Measurements from ENCODE around the gene MICAL3.
"Not testable (repeated sequence)": the region's sequence is repeated elsewhere in the genome, so short reads cannot be mapped to it uniquely, and the experiment has no call there.

MICAL3 gene

DNA sequence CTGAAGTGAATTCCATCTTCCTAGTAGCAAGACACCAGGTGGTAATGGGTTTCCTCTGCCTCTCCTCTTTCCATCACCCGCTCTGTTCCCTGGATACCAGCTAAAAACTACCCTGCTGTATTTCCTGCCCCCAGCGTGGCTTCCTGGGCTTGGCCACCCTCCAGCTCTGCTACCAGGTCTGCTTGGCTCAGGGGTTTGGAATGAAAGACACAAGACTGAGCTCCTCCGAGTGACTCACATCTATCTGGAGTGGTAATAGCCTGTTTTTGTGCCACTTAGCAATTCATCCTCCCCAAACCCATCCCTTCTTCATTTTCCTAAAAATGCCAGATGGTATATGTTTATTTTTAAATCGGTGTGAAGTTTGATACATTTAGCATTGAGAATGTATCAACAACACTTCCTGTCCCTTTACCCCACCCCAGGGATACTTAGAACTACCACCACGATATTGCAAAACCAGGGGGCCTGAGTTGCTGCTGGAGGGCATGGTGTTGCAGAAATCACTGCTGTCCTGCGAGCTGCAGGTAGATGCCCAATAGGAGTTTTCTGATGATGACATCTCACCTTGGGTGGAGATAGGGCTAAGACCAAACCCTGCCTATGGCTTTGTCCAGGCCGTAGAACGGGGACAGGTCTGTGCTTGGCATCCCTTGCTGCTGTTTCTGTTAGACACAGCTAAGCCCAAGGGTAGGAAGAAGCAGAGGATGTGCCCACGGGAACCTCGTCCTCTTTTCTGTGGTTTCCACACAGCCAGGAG lies 7.5 kb upstream of the MICAL3 start:
- peak; percentile 96 for DNase-seq (ENCODE audit: low read depth)

DNA sequence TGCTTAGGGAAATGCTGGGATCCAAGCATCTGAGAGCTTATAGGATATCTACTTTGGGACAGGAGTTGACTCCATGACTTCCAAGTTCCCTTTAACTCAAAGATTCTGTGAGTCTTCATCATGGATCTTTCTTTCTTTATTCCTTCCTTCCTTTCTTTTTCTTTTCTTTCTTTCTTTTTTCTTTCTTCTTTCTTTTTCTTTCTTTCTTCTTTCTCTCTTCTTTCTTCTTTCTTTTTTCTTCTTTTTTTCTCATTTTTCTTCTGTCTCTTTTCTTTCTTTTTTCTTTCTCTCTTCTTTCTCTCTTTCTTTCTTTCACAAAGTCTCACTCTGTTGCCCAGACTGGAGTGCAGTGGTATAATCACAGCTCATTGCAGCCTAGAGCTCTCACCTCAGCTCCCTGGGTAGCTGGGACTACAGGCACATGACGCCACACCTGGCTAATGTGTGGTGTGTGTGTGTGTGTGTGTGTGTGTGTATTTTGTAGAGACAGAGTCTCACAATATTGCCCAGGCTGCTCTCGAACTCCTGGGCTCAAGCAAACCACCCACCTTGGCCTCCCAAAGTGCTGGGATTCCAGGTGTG lies 5.4 kb upstream of the MICAL3 start:
- no peak for DNase-seq (ENCODE audit: low read depth)

- no peak for DNase-seq (ENCODE audit: low read depth)
Observed at GRCh38 chr22:18028817-18029527, 4.6 kb upstream of the MICAL3 start.

DNA sequence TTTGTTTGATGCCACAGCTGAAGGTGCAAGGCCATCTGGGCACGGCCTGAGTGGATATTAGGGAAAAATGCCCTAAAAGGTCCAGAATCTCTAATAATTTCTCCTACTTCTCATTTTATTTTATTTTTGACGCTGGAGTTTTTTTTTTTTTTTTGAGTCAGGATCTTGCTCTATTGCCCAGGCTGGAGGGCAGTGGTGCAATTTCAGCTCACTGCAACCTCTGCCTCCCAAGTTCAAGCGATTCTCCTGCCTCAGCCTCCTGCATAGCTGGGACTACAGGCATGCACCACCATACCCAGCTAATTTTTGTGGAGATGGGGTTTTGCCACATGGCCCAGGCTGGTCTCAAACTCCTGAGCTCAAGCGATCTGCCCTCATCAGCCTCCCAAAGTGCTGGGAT lies 1.5 kb upstream of the MICAL3 start:
- not testable (repeated sequence) for DNase-seq (ENCODE audit: low read depth)

GRCh38 chr22:18024956-18025720 lies 777 bp upstream of the MICAL3 start:
- DNase-seq (ENCODE audit: low read depth) = no peak

DNA sequence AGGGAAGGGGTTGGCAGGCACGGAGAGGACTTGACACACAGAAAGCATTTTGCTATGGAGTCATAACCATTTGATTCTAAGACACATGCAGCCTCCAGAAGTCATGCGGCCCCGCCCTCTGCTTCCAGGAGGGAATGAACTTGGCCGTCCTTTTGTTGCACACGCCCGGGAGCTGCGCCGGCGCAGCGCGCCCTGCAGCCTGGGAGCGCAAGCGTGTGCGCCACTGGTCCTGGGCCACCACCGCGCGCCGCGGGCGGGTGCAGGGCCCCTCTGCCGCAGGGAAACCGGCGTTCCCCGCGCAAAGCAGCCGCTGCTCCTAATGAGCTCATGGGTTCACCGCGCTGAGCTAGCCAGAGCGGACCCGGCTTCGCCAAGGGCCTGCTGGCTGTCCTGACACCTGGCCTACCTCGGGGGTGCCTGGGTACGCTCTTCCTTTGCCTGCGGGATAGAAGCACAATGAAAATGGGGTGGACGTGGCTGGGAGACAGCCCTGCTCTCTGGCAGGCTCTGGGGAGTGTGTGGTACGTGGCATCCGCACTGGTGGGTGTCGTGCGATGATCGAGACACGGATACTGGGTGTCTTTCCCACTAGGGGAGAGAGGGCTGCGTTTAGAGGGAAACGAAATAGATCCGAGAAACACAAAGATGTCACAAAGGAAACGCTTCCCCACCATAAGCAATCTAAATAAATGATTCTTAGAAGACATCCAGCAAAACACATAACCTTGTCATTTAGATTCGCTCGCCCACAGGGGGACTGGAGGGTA lies 669 bp downstream of the MICAL3 start:
- DNase-seq (ENCODE audit: low read depth) = no peak

GRCh38 chr22:18022876-18023275 lies 1.5 kb downstream of the MICAL3 start:
- DNase-seq (ENCODE audit: low read depth) = no peak

DNA sequence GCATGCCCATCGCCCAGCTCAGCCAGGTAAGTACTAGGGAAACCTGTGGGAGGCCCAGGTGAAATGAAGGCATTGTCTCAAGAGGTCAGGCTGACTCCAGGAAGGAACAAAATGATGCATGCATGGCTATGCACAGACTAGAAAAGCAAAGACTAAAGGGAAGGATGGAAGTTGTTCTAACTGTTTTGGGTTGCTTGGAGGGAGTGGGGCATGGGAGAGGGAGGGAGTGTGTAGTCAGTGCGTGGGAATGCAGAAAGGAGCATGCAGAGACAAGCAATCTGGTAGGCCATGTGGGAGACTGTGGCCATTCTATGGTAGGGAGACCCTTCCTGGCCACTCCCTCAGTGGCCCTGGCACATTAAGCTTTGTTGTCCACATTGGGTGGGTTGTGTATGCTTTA lies 2.9 kb downstream of the MICAL3 start:
- no peak for DNase-seq (ENCODE audit: low read depth)

DNA sequence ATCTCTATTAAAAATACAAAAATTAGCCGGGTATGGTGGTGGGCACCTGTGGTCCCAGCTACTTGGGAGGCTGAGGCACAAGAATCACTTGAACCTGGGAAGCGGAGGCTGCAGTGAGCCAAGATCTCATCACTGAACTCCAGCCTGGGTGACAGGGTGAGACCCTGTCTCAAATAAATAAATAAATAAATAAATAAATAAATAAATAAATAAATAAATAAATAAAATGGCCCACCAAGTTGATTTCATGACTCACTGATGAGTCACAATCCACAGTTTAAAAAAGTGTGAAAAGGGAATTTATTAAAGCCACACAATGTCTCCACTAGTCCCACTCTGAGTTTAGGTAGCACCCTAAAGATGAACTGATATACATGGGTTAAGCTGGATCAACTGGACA lies 3.6 kb downstream of the MICAL3 start:
- DNase-seq (ENCODE audit: low read depth) = not testable (repeated sequence)

DNA sequence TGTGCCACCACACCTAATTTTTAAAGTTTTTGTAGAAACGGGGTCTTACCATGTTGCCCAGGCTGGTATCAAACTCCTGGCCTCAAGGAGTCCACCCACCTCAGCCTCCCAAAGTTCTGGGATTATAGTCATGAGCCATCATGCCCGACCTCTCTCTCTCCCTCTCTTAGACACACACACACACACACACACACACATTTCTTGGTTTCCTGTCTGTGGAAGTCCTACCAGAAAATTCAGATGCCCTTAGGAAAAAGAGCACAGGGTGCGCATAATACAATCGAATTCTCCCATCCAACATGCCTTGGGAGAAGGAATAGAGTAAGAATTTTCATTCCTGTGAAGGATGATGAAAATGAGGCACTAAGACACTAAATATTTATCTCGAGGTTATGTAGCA lies 10.4 kb downstream of the MICAL3 start:
- DNase-seq (ENCODE audit: low read depth) = no peak

DNA sequence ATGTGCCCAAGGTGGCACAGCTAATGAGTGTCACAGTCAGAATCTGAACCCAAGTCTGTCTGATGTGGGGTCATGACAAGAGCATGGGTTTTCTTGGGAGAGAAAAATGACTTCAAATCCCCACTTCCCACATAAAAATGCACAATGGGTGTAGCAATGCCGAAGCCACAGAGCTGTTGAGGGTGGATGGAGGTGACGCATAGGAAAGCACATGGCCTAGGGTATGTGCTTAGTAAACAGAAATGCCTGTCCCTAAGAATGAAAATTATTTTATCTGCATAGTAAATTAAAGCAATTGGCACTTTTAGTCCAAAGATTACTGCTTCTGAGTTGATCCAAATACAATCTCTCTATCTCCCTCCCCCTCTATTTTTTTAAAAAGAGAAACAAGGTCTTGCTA lies 10.9 kb downstream of the MICAL3 start:
- DNase-seq (ENCODE audit: low read depth) = no peak

DNA sequence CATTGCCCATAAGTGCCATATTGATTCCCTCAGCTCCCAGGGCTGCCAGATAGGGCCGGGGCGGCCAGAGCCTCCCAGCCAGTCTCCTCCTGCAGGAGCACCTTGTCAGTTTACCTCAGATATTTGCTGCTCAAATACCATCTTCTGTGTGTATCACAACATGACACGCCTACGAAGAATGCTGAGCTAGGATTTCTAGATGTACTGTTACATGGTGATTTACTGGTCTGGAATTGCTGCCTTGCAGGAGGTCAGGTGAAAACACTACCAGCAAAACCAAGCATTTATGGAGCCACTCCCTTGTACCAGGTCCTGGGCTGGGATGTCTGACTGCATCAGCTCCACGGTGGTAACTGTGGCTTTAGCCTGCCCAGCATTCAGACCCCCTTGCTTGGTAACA lies 11.8 kb downstream of the MICAL3 start:
- DNase-seq (ENCODE audit: low read depth) = no peak

GRCh38 chr22:18010266-18010665 lies 14.1 kb downstream of the MICAL3 start:
- no peak for DNase-seq (ENCODE audit: low read depth)

- no peak for DNase-seq (ENCODE audit: low read depth)
Observed at GRCh38 chr22:18008136-18008535, 16.2 kb downstream of the MICAL3 start.

DNA sequence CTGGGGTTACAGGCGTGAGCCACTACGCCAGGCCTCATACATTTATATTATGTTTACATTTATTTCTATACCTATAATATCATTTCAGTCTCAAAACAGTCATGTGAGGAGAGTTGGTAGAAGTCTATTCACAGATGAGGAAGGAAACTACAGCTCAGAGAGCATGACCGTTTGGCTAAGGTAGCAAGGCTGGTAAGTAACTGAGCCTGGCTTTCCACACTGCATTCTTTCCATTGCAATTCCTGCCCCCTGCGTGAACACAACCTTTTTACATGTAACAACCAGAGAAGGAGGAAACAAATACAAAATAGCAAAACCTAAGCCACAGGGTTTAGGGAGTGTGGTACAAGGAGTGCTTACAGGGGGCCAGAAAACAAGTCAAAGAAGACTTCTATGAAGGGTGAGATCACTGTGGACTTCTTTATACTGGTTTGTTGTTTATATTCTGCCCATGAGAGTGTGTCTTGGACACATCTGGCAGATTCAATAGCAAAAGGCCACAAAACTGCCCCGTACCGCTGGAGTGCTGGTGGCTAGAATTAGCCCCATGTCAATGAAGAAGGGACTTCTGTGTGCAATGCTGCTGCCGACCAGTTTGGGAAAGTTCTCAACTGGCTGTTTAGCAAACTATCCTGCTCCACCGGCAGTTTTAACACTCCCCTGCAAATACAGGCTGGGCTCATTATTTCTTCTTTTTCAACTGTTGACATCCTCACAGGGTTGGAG lies 19.0 kb downstream of the MICAL3 start:
- DNase-seq (ENCODE audit: low read depth) = no peak

GRCh38 chr22:18001894-18002315 lies 22.5 kb downstream of the MICAL3 start:
- DNase-seq (ENCODE audit: low read depth) = not testable (repeated sequence)

GRCh38 chr22:18001040-18001893 lies 23.1 kb downstream of the MICAL3 start:
- DNase-seq (ENCODE audit: low read depth) = peak; percentile 93

- no peak for DNase-seq (ENCODE audit: low read depth)
Observed at GRCh38 chr22:18000441-18001039, 23.8 kb downstream of the MICAL3 start.

GRCh38 chr22:17999851-18000250 lies 24.5 kb downstream of the MICAL3 start:
- no peak for DNase-seq (ENCODE audit: low read depth)

DNA sequence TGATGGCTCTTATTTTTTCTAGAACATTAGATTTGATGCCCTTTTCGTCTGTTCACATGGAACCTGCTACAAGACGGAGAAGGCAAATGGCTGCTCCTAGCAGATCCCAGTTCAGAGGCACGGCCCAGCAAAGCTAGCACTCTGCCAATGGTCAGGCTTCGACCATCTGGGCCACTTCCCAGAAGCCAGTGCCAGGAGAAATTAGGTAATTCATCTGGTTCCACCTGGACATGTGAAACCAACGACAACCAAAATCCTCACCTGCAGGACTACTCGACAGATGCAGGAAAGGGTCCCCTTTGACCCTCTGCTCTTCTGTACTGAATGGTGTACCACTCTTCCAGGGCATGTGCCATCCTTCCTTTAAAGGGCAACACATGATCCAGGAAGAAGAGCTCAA lies 25.4 kb downstream of the MICAL3 start:
- no peak for DNase-seq (ENCODE audit: low read depth)

Measured in HS-27A (cell line).